ENCODE results near the gene VPS4B. TPM values are rescaled to one million over a fixed set of nuclear protein-coding genes. Genes with fewer than 3 reads are reported as not detected.

Gene VPS4B
- total RNA-seq, 1 experiment from 2014 or later, result 35.0 TPM

GRCh38 chr18:63339920-63340484 is 82.3 kb downstream of the VPS4B start:
- peak; percentile 13 to 25 for TF ChIP-seq CTCF (IDR thresholded peaks at IDR 0.05; ENCODE audit: insufficient read depth in 1 of 2, low read depth in 1 of 2, low read length in 1 of 2, severe bottlenecking in 1 of 2, unreplicated experiment in 1 of 2)
- no peak for DNase-seq
- H3K9me3 ChIP-seq, result no peaks in the 10 kb centered on the region
- no peaks in the 10 kb centered on the region for H3K27me3 Mint-ChIP-seq (ENCODE audit: insufficient read depth, unreplicated experiment)
- no peaks in the 10 kb centered on the region for H3K9me3 Mint-ChIP-seq (ENCODE audit: unreplicated experiment)
- no TSS peak for BruUV-seq (replicated peaks)
- H3K36me3 Mint-ChIP-seq (ENCODE audit: insufficient read depth, unreplicated experiment), result peaks cover 47% of the 10 kb centered on the region
- H3K36me3 ChIP-seq (ENCODE audit: control insufficient read depth, insufficient read depth, low read length), result no peaks in the 10 kb centered on the region
- no peak overlapping the region for H3K4me3 Mint-ChIP-seq (ENCODE audit: unreplicated experiment)
- CTCF ChIA-PET, result no interaction called here
- H3K27me3 ChIP-seq (replicated peaks; ENCODE audit: control insufficient read depth, insufficient read depth, low read length), result no peaks in the 10 kb centered on the region
- H3K4me1 Mint-ChIP-seq (ENCODE audit: low read depth, unreplicated experiment), result no peaks in the 10 kb centered on the region
- POLR2A ChIA-PET, result no interaction called here
- H3K27ac Mint-ChIP-seq (ENCODE audit: unreplicated experiment), result no peak overlapping the region
- intact Hi-C loops (cut with micrococcal nuclease; ENCODE audit: unreplicated experiment), result loop anchor here (5.0 kb wide), 1 partner anchor 507 kb away; no protein-coding TSS in a partner anchor
- no peak overlapping the region for H3K4me3 ChIP-seq (ENCODE audit: low read depth, low read length)
- 0 out of 2 replicates have a peak, but pooled peaks cover 4% of the 10 kb centered on the region for H3K4me1 ChIP-seq

Other genes starting within 250 kb of the VPS4B start
- gene BCL2, start 102.7 kb downstream of the VPS4B start, total RNA-seq (2022), result 6.3 and 6.5 TPM in 2 replicates
- gene KDSR, start 55.3 kb downstream of the VPS4B start, total RNA-seq (2022), result 22.8 and 26.8 TPM in 2 replicates
- not detected in 2 replicates for gene SERPINB5, start 54.5 kb upstream of the VPS4B start, total RNA-seq (2022)
- not detected in 2 replicates for gene SERPINB12, start 119.9 kb upstream of the VPS4B start, total RNA-seq (2022)
- gene SERPINB13, start 164.9 kb upstream of the VPS4B start, total RNA-seq (2022), result not detected in 2 replicates
- gene SERPINB4, start 221.8 kb upstream of the VPS4B start, total RNA-seq (2022), result not detected in 2 replicates
- not detected in 2 replicates for gene SERPINB3, start 239.4 kb upstream of the VPS4B start, total RNA-seq (2022)